Measurements from ENCODE around the gene NT5C3B. TPM values are rescaled to one million over a fixed set of nuclear protein-coding genes. Genes with fewer than 3 reads are reported as not detected.
"Not testable (repeated sequence)": the region's sequence is repeated elsewhere in the genome, so short reads cannot be mapped to it uniquely, and the experiment has no call there.

Gene NT5C3B
- total and polyA plus RNA-seq, 4 donors, result 15.3 to 32.0 (median 26.9) TPM

GRCh38 chr17:41844971-41845370 is 8.9 kb upstream of the NT5C3B start:
- Histone ChIP-seq H3K36me3 (ENCODE audit: control insufficient read depth in 4 of 4, insufficient read depth in 3 of 4, low read depth in 1 of 4, low read length in 3 of 4) (peaks cover 0 to 2% (median 0%) of the 10 kb centered on the region in 4 donors), H3K9me3 (ENCODE audit: control insufficient read depth in 4 of 4, low read length in 3 of 4) (no peaks in the 10 kb centered on the region), H3K4me3 (ENCODE audit: low read depth in 1 of 3, low read length in 3 of 3) (no peak overlapping the region), H3K9ac (ENCODE audit: low read depth in 1 of 2, low read length in 2 of 2) (no peak overlapping the region), H3K27me3 (ENCODE audit: control insufficient read depth in 4 of 4, insufficient read depth in 4 of 4, low read length in 3 of 4) (no peaks in the 10 kb centered on the region), H3K27ac (ENCODE audit: low read depth in 1 of 2, low read length in 2 of 2) (no peak overlapping the region), H3K4me1 (ENCODE audit: control insufficient read depth in 4 of 4, insufficient read depth in 4 of 4, low read length in 3 of 4) (no peaks in the 10 kb centered on the region)
- TF ChIP-seq HNF4G (IDR thresholded peaks at IDR 0.05) (no peak), MAX (IDR thresholded peaks at IDR 0.05) (no peak), FOXA2 (IDR thresholded peaks at IDR 0.05) (no peak), GABPA (IDR thresholded peaks at IDR 0.05 in 1 of 2, conservative IDR thresholded peaks at IDR 0.05 in 1 of 2) (no peak), FOXA1 (IDR thresholded peaks at IDR 0.05) (no peak)
- TF ChIP-seq, protein P1, sequence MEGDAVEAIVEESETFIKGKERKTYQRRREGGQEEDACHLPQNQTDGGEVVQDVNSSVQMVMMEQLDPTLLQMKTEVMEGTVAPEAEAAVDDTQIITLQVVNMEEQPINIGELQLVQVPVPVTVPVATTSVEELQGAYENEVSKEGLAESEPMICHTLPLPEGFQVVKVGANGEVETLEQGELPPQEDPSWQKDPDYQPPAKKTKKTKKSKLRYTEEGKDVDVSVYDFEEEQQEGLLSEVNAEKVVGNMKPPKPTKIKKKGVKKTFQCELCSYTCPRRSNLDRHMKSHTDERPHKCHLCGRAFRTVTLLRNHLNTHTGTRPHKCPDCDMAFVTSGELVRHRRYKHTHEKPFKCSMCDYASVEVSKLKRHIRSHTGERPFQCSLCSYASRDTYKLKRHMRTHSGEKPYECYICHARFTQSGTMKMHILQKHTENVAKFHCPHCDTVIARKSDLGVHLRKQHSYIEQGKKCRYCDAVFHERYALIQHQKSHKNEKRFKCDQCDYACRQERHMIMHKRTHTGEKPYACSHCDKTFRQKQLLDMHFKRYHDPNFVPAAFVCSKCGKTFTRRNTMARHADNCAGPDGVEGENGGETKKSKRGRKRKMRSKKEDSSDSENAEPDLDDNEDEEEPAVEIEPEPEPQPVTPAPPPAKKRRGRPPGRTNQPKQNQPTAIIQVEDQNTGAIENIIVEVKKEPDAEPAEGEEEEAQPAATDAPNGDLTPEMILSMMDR (IDR thresholded peaks at IDR 0.05; ENCODE audit: low read depth, low read length, missing input control), result no peak
- TF ChIP-seq, protein P2, sequence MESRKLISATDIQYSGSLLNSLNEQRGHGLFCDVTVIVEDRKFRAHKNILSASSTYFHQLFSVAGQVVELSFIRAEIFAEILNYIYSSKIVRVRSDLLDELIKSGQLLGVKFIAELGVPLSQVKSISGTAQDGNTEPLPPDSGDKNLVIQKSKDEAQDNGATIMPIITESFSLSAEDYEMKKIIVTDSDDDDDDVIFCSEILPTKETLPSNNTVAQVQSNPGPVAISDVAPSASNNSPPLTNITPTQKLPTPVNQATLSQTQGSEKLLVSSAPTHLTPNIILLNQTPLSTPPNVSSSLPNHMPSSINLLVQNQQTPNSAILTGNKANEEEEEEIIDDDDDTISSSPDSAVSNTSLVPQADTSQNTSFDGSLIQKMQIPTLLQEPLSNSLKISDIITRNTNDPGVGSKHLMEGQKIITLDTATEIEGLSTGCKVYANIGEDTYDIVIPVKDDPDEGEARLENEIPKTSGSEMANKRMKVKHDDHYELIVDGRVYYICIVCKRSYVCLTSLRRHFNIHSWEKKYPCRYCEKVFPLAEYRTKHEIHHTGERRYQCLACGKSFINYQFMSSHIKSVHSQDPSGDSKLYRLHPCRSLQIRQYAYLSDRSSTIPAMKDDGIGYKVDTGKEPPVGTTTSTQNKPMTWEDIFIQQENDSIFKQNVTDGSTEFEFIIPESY (IDR thresholded peaks at IDR 0.05), result no peak
- DNase-seq (ENCODE audit: low spot score), result no peak
- 96% methylated on average over 6 of the region's 6 CpGs for WGBS

DNA sequence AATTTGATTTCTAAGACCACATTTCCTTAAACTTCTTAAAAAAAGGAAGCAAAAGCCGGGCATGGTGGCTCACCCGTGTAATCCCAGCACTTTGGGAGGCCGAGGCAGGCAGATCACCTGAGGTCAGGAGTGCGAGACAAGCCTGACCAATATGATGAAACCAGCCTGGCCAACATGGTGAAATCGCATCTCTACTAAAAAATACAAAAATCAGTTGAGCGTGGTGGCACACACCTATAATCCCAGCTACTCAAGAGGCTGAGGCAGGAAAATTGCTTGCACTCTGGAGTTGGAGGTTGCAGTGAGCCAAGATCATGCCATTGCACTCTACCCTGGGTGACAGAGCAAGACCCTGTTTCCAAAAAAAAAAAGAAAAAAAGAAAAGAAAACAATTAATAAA is 4.7 kb upstream of the NT5C3B start:
- H3K4me1 ChIP-seq (ENCODE audit: control insufficient read depth in 4 of 4, insufficient read depth in 4 of 4, low read length in 3 of 4); H3K27me3 ChIP-seq (ENCODE audit: control insufficient read depth in 4 of 4, insufficient read depth in 4 of 4, low read length in 3 of 4); H3K4me3 ChIP-seq (ENCODE audit: low read depth in 1 of 3, low read length in 3 of 3); H3K9ac ChIP-seq (ENCODE audit: low read depth in 1 of 2, low read length in 2 of 2); H3K27ac ChIP-seq (ENCODE audit: low read depth in 1 of 2, low read length in 2 of 2); DNase-seq (ENCODE audit: low spot score); H3K9me3 ChIP-seq (ENCODE audit: control insufficient read depth in 4 of 4, low read length in 3 of 4); H3K36me3 ChIP-seq (ENCODE audit: control insufficient read depth in 4 of 4, insufficient read depth in 3 of 4, low read depth in 1 of 4, low read length in 3 of 4): not testable (repeated sequence)
- 92% methylated on average over 6 of the region's 6 CpGs for WGBS

DNA sequence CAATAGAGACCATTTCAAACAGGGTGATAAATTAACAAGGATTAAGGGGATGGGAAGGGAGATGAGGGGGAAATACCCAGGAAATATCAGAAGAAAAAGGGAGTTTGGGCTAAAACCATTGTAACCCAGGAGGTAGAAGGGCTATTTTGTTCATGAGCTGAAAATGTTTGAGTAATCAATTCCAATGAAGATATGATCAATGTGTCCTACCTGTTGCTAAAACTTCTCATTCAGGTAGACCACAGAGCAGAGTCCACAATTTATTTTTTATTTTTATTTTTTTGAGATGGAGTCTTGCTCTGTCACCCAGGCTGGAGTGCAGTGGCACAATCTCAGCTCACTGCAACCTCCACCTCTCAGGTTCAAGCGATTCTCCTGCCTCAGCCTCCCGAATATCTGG is 3.4 kb upstream of the NT5C3B start:
- not testable (repeated sequence) for H3K4me3 ChIP-seq (ENCODE audit: low read depth in 1 of 3, low read length in 3 of 3); H3K36me3 ChIP-seq (ENCODE audit: control insufficient read depth in 4 of 4, insufficient read depth in 3 of 4, low read depth in 1 of 4, low read length in 3 of 4); H3K4me1 ChIP-seq (ENCODE audit: control insufficient read depth in 4 of 4, insufficient read depth in 4 of 4, low read length in 3 of 4); DNase-seq (ENCODE audit: low spot score); H3K9me3 ChIP-seq (ENCODE audit: control insufficient read depth in 4 of 4, low read length in 3 of 4); H3K27me3 ChIP-seq (ENCODE audit: control insufficient read depth in 4 of 4, insufficient read depth in 4 of 4, low read length in 3 of 4); H3K9ac ChIP-seq (ENCODE audit: low read depth in 1 of 2, low read length in 2 of 2); H3K27ac ChIP-seq (ENCODE audit: low read depth in 1 of 2, low read length in 2 of 2)
- WGBS, result 100% methylated on average over 2 of the region's 2 CpGs

- Histone ChIP-seq H3K27ac (ENCODE audit: low read depth in 1 of 2, low read length in 2 of 2) (no peak within 1 kb of the TSS), H3K36me3 (ENCODE audit: control insufficient read depth in 4 of 4, insufficient read depth in 3 of 4, low read depth in 1 of 4, low read length in 3 of 4) (no peaks in the 10 kb centered on the region), H3K9me3 (ENCODE audit: control insufficient read depth in 4 of 4, low read length in 3 of 4) (no peaks in the 10 kb centered on the region), H3K9ac (ENCODE audit: low read depth in 1 of 2, low read length in 2 of 2) (no peak within 1 kb of the TSS), H3K4me3 (ENCODE audit: low read depth in 1 of 3, low read length in 3 of 3) (no peak within 1 kb of the TSS), H3K4me1 (ENCODE audit: control insufficient read depth in 4 of 4, insufficient read depth in 4 of 4, low read length in 3 of 4) (peaks cover 1 to 9% (median 5%) of the 10 kb centered on the region in 4 donors), H3K27me3 (ENCODE audit: control insufficient read depth in 4 of 4, insufficient read depth in 4 of 4, low read length in 3 of 4) (no peaks in the 10 kb centered on the region)
- TF ChIP-seq GABPA (IDR thresholded peaks at IDR 0.05 in 1 of 2, conservative IDR thresholded peaks at IDR 0.05 in 1 of 2) (no peak), TAF1 (conservative IDR thresholded peaks at IDR 0.05) (no peak), RXRA (IDR thresholded peaks at IDR 0.05) (peak; percentile 68 to 73), HNF4G (IDR thresholded peaks at IDR 0.05) (no peak), YY1 (IDR thresholded peaks at IDR 0.05) (no peak)
- TF ChIP-seq, protein P3, sequence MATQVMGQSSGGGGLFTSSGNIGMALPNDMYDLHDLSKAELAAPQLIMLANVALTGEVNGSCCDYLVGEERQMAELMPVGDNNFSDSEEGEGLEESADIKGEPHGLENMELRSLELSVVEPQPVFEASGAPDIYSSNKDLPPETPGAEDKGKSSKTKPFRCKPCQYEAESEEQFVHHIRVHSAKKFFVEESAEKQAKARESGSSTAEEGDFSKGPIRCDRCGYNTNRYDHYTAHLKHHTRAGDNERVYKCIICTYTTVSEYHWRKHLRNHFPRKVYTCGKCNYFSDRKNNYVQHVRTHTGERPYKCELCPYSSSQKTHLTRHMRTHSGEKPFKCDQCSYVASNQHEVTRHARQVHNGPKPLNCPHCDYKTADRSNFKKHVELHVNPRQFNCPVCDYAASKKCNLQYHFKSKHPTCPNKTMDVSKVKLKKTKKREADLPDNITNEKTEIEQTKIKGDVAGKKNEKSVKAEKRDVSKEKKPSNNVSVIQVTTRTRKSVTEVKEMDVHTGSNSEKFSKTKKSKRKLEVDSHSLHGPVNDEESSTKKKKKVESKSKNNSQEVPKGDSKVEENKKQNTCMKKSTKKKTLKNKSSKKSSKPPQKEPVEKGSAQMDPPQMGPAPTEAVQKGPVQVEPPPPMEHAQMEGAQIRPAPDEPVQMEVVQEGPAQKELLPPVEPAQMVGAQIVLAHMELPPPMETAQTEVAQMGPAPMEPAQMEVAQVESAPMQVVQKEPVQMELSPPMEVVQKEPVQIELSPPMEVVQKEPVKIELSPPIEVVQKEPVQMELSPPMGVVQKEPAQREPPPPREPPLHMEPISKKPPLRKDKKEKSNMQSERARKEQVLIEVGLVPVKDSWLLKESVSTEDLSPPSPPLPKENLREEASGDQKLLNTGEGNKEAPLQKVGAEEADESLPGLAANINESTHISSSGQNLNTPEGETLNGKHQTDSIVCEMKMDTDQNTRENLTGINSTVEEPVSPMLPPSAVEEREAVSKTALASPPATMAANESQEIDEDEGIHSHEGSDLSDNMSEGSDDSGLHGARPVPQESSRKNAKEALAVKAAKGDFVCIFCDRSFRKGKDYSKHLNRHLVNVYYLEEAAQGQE (IDR thresholded peaks at IDR 0.05), result no peak
- no peak for DNase-seq (ENCODE audit: low spot score)
- 90% methylated on average over 15 of the region's 15 CpGs for WGBS
These were observed 1.9 kb upstream of the NT5C3B start, which contains the start of gene KLHL10 for GRCh38 chr17:41837761-41838538. TSS of gene KLHL10 (plus strand) at chr17:41837825. CDS start at chr17:41837933, 108 bp downstream.

Data from liver (tissue), 9 donors.